KG1 (cell line): ENCODE results near the gene GZMA.

Experiments used
- DNase-seq: peaks from one replicate; lab custom pipeline; 2025; lab: John Stamatoyannopoulos, UW

GZMA gene

GRCh38 chr5:55110217-55110616 lies 7.8 kb downstream of the GZMA start:
- DNase-seq = no peak

GRCh38 chr5:55113327-55113726 lies 10.9 kb downstream of the GZMA start:
- DNase-seq = no peak

GRCh38 chr5:55114061-55114460 lies 11.6 kb downstream of the GZMA start:
- DNase-seq = no peak

- no peak for DNase-seq
Measured at GRCh38 chr5:55123365-55123764, 20.9 kb downstream of the GZMA start.

GRCh38 chr5:55134053-55134722 lies 31.7 kb downstream of the GZMA start:
- no peak for DNase-seq

- DNase-seq = no peak
Measured at GRCh38 chr5:55136521-55136920, 34.1 kb downstream of the GZMA start.

GRCh38 chr5:55140908-55141665 lies 38.6 kb downstream of the GZMA start:
- no peak for DNase-seq

- no peak for DNase-seq
Measured at GRCh38 chr5:55141945-55142690, 39.7 kb downstream of the GZMA start.

GRCh38 chr5:55143624-55144023 lies 41.2 kb downstream of the GZMA start:
- DNase-seq = no peak

GRCh38 chr5:55146080-55146479 lies 43.6 kb downstream of the GZMA start:
- no peak for DNase-seq

- DNase-seq = peak; percentile 70
Measured at GRCh38 chr5:55146543-55147151, 44.2 kb downstream of the GZMA start.

GRCh38 chr5:55149308-55149795 lies 46.9 kb downstream of the GZMA start:
- no peak for DNase-seq

- DNase-seq = no peak
Measured at GRCh38 chr5:55151923-55152842, 49.7 kb downstream of the GZMA start.

GRCh38 chr5:55154873-55155272 lies 52.4 kb downstream of the GZMA start:
- no peak for DNase-seq
